HPDE6-E6E7 (cell line): Measurements from ENCODE around the gene CCSER1.

ENCODE experiments used
- DNase-seq: peaks from one replicate; pipeline ENCODE4 v3.0.0; 2011; ENCODE audit warnings: missing footprints; ENCODE audit errors: extremely low spot score

CCSER1 gene

GRCh38 chr4:90190525-90190924 lies 63.3 kb downstream of the CCSER1 start:
- no peak for DNase-seq

- DNase-seq, result no peak
Observed at GRCh38 chr4:90198086-90198847, 71.1 kb downstream of the CCSER1 start.

- no peak for DNase-seq
Observed at GRCh38 chr4:90207887-90208454, 80.8 kb downstream of the CCSER1 start.

- no peak for DNase-seq
Observed at GRCh38 chr4:90209922-90210321, 82.7 kb downstream of the CCSER1 start.

- DNase-seq, result no peak
Observed at GRCh38 chr4:90211174-90211573, 84.0 kb downstream of the CCSER1 start.

- DNase-seq, result peak; percentile 32
Observed at GRCh38 chr4:90215286-90215685, 88.1 kb downstream of the CCSER1 start.

- DNase-seq, result no peak
Observed at GRCh38 chr4:90219822-90220221, 92.6 kb downstream of the CCSER1 start.

- DNase-seq, result no peak
Observed at GRCh38 chr4:90220459-90220858, 93.3 kb downstream of the CCSER1 start.

GRCh38 chr4:90226734-90227133 lies 99.5 kb downstream of the CCSER1 start:
- DNase-seq, result no peak

- DNase-seq, result no peak
Observed at GRCh38 chr4:90227177-90227576, 100.0 kb downstream of the CCSER1 start.

- DNase-seq, result no peak
Observed at GRCh38 chr4:90234916-90235547, 107.8 kb downstream of the CCSER1 start.

- DNase-seq, result no peak
Observed at GRCh38 chr4:90237751-90238530, 110.7 kb downstream of the CCSER1 start.

- DNase-seq, result no peak
Observed at GRCh38 chr4:90240333-90240732, 113.1 kb downstream of the CCSER1 start.

- no peak for DNase-seq
Observed at GRCh38 chr4:90241008-90241407, 113.8 kb downstream of the CCSER1 start.

GRCh38 chr4:90245837-90246236 lies 118.6 kb downstream of the CCSER1 start:
- DNase-seq, result no peak

- DNase-seq, result peak; percentile 28
Observed at GRCh38 chr4:90246816-90247215, 119.6 kb downstream of the CCSER1 start.

GRCh38 chr4:90254357-90254756 lies 127.2 kb downstream of the CCSER1 start:
- DNase-seq, result no peak

GRCh38 chr4:90274175-90274574 lies 147.0 kb downstream of the CCSER1 start:
- no peak for DNase-seq

GRCh38 chr4:90280954-90281353 lies 153.8 kb downstream of the CCSER1 start:
- DNase-seq, result no peak

GRCh38 chr4:90281541-90282355 lies 154.6 kb downstream of the CCSER1 start:
- DNase-seq, result no peak

GRCh38 chr4:90290345-90290744 lies 163.2 kb downstream of the CCSER1 start:
- no peak for DNase-seq
